ENCODE results near the gene DPH1.
A peak's percentile ranks its signal among the peaks of the same experiment; 100 is the strongest.

DPH1 gene

GRCh38 chr17:2053380-2054261 lies 23.7 kb downstream of the DPH1 start:
- H3K27me3 ChIP-seq (ENCODE audit: insufficient read depth, low read depth), result peaks cover 7% of the 10 kb centered on the region; the same call in 1 of the 2 replicates
- H2AFZ ChIP-seq (ENCODE audit: low read depth), result peak overlapping the region; percentile 49
- no peaks in the 10 kb centered on the region for H3K36me3 ChIP-seq (ENCODE audit: insufficient read depth)
- H4K20me1 ChIP-seq (ENCODE audit: insufficient read depth), result no peaks in the 10 kb centered on the region
- H3K4me1 ChIP-seq (ENCODE audit: low read depth, poor library complexity, severe bottlenecking), result no peaks in the 10 kb centered on the region
- peak overlapping the region; percentile 76 for H3K4me2 ChIP-seq
- no peak overlapping the region for H3K9ac ChIP-seq
- no peaks in the 10 kb centered on the region for H3K79me2 ChIP-seq (ENCODE audit: insufficient read depth, low read depth)
- no peak overlapping the region for H3K27ac ChIP-seq
- H3K4me3 ChIP-seq (IDR thresholded peaks at IDR 0.05; ENCODE audit: insufficient read depth, low read depth, low read length), result no peak overlapping the region
- peak; percentile 55 for TF ChIP-seq CTCF (conservative IDR thresholded peaks at IDR 0.05; ENCODE audit: low read depth, low read length)

GRCh38 chr17:2054262-2054511 lies 24.2 kb downstream of the DPH1 start:
- peaks cover 7% of the 10 kb centered on the region; the same call in 1 of the 2 replicates for H3K27me3 ChIP-seq (ENCODE audit: insufficient read depth, low read depth)
- no peaks in the 10 kb centered on the region for H4K20me1 ChIP-seq (ENCODE audit: insufficient read depth)
- no peak overlapping the region for H3K9ac ChIP-seq

GRCh38 chr17:2054512-2055291 lies 24.7 kb downstream of the DPH1 start, which contains the start of gene HIC1:
HIC1 (plus strand) TSS chr17:2055103; CDS start chr17:2056691, 1,588 bp downstream.
- no peaks in the 10 kb centered on the region for H3K79me2 ChIP-seq (ENCODE audit: insufficient read depth, low read depth)
- H3K27me3 ChIP-seq (ENCODE audit: insufficient read depth, low read depth), result peaks cover 7% of the 10 kb centered on the region; the same call in 1 of the 2 replicates
- H3K4me3 ChIP-seq (IDR thresholded peaks at IDR 0.05; ENCODE audit: insufficient read depth, low read depth, low read length), result no peak within 1 kb of the TSS
- H3K4me1 ChIP-seq (ENCODE audit: low read depth, poor library complexity, severe bottlenecking), result no peaks in the 10 kb centered on the region
- H3K27ac ChIP-seq, result no peak within 1 kb of the TSS
- H4K20me1 ChIP-seq (ENCODE audit: insufficient read depth), result no peaks in the 10 kb centered on the region
- peak; percentile 63 for TF ChIP-seq CTCF (conservative IDR thresholded peaks at IDR 0.05; ENCODE audit: low read depth, low read length)
- H2AFZ ChIP-seq (ENCODE audit: low read depth), result peak within 1 kb of the TSS; percentile 49
- H3K9ac ChIP-seq, result peak within 1 kb of the TSS; percentile 52; the same call in 1 of the 2 replicates
- no peaks in the 10 kb centered on the region for H3K36me3 ChIP-seq (ENCODE audit: insufficient read depth)
- peak within 1 kb of the TSS; percentile 76 for H3K4me2 ChIP-seq

More at GRCh38 chr17:2054262-2054511, 24.2 kb downstream of the DPH1 start:
- TF ChIP-seq CTCF (conservative IDR thresholded peaks at IDR 0.05; ENCODE audit: low read depth, low read length), result no peak
- no peaks in the 10 kb centered on the region for H3K36me3 ChIP-seq (ENCODE audit: insufficient read depth)
- no peaks in the 10 kb centered on the region for H3K79me2 ChIP-seq (ENCODE audit: insufficient read depth, low read depth)
- H3K4me1 ChIP-seq (ENCODE audit: low read depth, poor library complexity, severe bottlenecking), result no peaks in the 10 kb centered on the region
- peak overlapping the region; percentile 49 for H2AFZ ChIP-seq (ENCODE audit: low read depth)
- no peak overlapping the region for H3K4me3 ChIP-seq (IDR thresholded peaks at IDR 0.05; ENCODE audit: insufficient read depth, low read depth, low read length)
- peak overlapping the region; percentile 76 for H3K4me2 ChIP-seq
- H3K27ac ChIP-seq, result no peak overlapping the region

- Histone ChIP-seq H3K27me3 (ENCODE audit: insufficient read depth, low read depth) (peaks cover 7% of the 10 kb centered on the region; the same call in 1 of the 2 replicates), H3K27ac (no peak overlapping the region), H4K20me1 (ENCODE audit: insufficient read depth) (no peaks in the 10 kb centered on the region), H3K4me2 (peak overlapping the region; percentile 33; the same call in 1 of the 2 replicates), H3K4me3 (IDR thresholded peaks at IDR 0.05; ENCODE audit: insufficient read depth, low read depth, low read length) (no peak overlapping the region), H3K36me3 (ENCODE audit: insufficient read depth) (no peaks in the 10 kb centered on the region), H3K4me1 (ENCODE audit: low read depth, poor library complexity, severe bottlenecking) (no peaks in the 10 kb centered on the region), H3K79me2 (ENCODE audit: insufficient read depth, low read depth) (no peaks in the 10 kb centered on the region), H2AFZ (ENCODE audit: low read depth) (peak overlapping the region; percentile 47), H3K9ac (peak overlapping the region; percentile 52; the same call in 1 of the 2 replicates)
- TF ChIP-seq CTCF (conservative IDR thresholded peaks at IDR 0.05; ENCODE audit: low read depth, low read length), result no peak
Observed at GRCh38 chr17:2055292-2056205, 25.6 kb downstream of the DPH1 start.
